AG04450 (cell line): ENCODE results near the gene TMEM263. TPM values are rescaled to one million over a fixed set of nuclear protein-coding genes. Genes with fewer than 3 reads are reported as not detected.
"Not testable (repeated sequence)": the region's sequence is repeated elsewhere in the genome, so short reads cannot be mapped to it uniquely, and the experiment has no call there.

Experiments
- CTCF ChIA-PET: fragments of 300-600, 350-600 bp; formaldehyde crosslinking; extraction: SDS; loops from one replicate; lab custom pipeline; 2022; ENCODE audit warnings: antibody characterized with exemption, inconsistent platforms; lab: Charles Lee
- POLR2A ChIA-PET: fragments of 350-600 bp; formaldehyde crosslinking; extraction: SDS; loops from one replicate; lab custom pipeline; 2021; ENCODE audit warnings: antibody characterized with exemption, inconsistent platforms; lab: Yijun Ruan, JAX
- DNase-seq: peaks from one replicate; pipeline ENCODE4 v3.0.0-alpha.2; 2011; ENCODE audit warnings: low read depth, low spot score
- H3K27ac ChIP-seq: one replicate; pipeline ENCODE4 v1.5.1; 2012; ENCODE audit warnings: low read depth, low read length, control low read depth
- H3K27me3 ChIP-seq: one replicate; pipeline ENCODE4 v1.6.0; 2012; ENCODE audit warnings: low read length; ENCODE audit not compliant: control insufficient read depth, insufficient read depth
- H3K4me3 ChIP-seq: 2 replicates; pipeline ENCODE4 v1.5.1; 2011; ENCODE audit warnings: mild to moderate bottlenecking, low read depth, low read length, control low read depth
- H3K9me3 ChIP-seq: 2 replicates; pipeline ENCODE4 v1.5.1; 2012; ENCODE audit warnings: low read length; ENCODE audit not compliant: control insufficient read depth, insufficient read depth
- polyA plus RNA-seq: library from polyadenylated mRNA; depleted of rRNA; stranded (reverse); fragments of >200 nt; gene quantifications from 2 replicates; pipeline ENCODE4 v1.2.3, GENCODE V29; 2011
- TF ChIP-seq, protein P1 (sequence below): IDR thresholded peaks from 2 replicates; pipeline ENCODE4 v1.5.1; 2011; ENCODE audit warnings: low read depth, low read length, control low read depth, inconsistent platforms

Gene TMEM263
- polyA plus RNA-seq, 1 experiment, result 118 TPM

DNA sequence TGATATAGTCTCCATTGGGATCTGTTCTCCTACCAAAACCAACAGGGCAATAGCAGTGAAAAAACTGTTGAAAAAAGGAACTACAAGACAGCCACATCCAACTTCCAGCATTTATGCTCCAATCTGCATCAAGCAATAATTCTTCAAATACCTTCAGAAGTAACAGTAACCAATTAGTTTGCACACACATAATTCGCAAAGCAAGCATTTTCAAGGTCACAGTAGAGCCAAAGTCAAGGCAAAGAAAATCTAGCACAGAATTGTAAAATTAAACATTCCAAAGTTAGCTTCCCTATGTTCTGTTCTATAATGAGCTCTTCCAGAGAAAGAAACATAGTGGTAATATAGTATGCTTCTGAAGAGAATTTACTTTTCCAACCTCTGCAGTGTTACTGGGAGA, 42.2 kb downstream of the TMEM263 start:
- no peaks in the 10 kb centered on the region for H3K27me3 ChIP-seq
- no peaks in the 10 kb centered on the region for H3K9me3 ChIP-seq
- no peak overlapping the region for H3K4me3 ChIP-seq
- ChIA-PET POLR2A (no interaction called here), CTCF (interaction anchor here (1.2 kb wide), 1 partner anchor 107 kb away, joined by 4 read pairs; no protein-coding TSS in a partner anchor)
- no peak overlapping the region for H3K27ac ChIP-seq
- DNase-seq, result no peak
- TF ChIP-seq, protein P1, sequence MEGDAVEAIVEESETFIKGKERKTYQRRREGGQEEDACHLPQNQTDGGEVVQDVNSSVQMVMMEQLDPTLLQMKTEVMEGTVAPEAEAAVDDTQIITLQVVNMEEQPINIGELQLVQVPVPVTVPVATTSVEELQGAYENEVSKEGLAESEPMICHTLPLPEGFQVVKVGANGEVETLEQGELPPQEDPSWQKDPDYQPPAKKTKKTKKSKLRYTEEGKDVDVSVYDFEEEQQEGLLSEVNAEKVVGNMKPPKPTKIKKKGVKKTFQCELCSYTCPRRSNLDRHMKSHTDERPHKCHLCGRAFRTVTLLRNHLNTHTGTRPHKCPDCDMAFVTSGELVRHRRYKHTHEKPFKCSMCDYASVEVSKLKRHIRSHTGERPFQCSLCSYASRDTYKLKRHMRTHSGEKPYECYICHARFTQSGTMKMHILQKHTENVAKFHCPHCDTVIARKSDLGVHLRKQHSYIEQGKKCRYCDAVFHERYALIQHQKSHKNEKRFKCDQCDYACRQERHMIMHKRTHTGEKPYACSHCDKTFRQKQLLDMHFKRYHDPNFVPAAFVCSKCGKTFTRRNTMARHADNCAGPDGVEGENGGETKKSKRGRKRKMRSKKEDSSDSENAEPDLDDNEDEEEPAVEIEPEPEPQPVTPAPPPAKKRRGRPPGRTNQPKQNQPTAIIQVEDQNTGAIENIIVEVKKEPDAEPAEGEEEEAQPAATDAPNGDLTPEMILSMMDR, result no peak

DNA sequence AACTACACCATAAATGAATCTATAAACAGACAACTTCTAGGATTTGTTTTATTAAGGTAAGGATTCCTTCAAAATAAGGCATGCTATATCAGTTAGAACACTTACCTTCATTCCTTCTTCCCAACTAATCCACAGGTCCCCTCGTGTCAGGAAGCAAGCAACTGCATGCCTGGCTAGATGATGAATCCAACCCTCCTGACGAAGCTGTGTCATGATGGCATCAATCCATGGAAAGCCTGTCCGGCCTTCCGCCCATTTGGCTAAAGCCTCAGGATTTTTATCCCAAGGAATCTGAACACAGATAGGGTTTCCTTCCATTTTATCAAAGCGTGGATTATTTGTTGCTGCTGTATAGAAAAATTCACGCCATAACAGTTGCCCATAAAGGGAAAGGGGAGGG, 43.7 kb downstream of the TMEM263 start:
- no peak for DNase-seq
- TF ChIP-seq, protein P1, result no peak
- Histone ChIP-seq H3K9me3 (no peaks in the 10 kb centered on the region), H3K4me3 (no peak overlapping the region), H3K27me3 (no peaks in the 10 kb centered on the region), H3K27ac (no peak overlapping the region)
- ChIA-PET POLR2A (no interaction called here), CTCF (interaction anchor here (1.0 kb wide), 1 partner anchor 105 kb away, joined by 3 read pairs; no protein-coding TSS in a partner anchor)

DNA sequence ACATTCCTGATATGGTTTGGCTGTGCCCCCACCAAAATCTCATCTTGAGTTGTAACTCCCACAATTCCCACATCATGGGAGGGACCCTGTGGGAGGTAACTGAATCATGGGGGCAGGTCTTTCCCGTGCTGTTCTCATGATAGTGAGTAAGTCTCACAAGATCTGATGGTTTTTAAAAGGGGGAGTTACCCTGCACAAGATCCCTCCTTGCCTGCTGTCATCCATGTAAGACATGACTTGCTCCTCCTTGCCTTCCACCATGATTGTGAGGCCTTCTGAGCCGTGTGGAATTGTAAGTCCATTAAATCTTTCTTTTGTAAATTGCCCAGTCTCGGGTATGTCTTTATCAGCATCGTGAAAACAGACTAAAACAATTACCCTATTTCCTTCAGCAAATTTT, 47.0 kb downstream of the TMEM263 start:
- POLR2A ChIA-PET, result not testable (repeated sequence)

DNA sequence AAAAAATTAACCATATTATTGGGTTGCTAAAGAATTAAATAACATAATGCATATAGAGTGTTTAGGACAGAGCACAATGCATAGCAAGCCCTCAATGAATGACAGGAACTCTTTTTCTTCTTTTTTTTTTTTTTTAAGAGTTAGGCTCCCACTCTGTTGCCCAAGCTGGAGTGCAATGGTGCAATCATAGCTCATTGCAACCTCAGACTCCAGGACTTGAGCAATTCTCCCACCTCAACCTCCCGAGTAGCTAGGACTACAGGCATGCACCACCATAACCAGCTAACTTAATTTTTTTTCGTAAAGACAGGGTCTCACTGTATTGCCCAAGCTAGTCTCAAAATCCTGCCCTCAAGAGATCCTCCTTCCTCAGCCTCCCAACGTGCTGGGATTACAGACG, 51.7 kb downstream of the TMEM263 start:
- Histone ChIP-seq H3K27ac (no peak overlapping the region), H3K9me3 (no peaks in the 10 kb centered on the region), H3K27me3 (no peaks in the 10 kb centered on the region), H3K4me3 (no peak overlapping the region)
- TF ChIP-seq, protein P1, result no peak
- POLR2A ChIA-PET, result no interaction called here
- CTCF ChIA-PET, result no interaction called here
- DNase-seq, result no peak

More for the DNA sequence above, 47.0 kb downstream of the TMEM263 start:
- H3K4me3 ChIP-seq, DNase-seq, CTCF ChIA-PET, H3K9me3 ChIP-seq, H3K27me3 ChIP-seq, H3K27ac ChIP-seq: not testable (repeated sequence)

DNA sequence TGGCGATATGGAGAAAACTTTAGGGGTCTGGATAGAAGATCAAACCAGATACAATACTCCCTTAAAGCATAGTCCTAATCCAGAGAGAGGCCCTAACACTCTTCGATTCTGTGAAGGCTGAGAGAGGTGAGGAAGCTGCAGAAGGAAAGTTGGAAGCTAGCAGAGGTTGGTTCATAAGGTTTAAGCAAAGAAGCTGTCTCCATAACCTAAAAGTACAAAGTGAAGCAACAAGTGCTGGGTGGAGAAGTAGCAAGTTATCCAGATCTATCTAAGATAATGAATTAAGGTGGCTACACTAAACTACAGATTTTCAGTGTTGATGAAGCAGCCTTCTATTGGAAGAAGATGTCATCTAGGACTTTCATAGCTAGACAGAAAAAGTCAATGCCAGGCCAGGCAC, 55.8 kb downstream of the TMEM263 start:
- H3K27me3 ChIP-seq, result no peaks in the 10 kb centered on the region
- CTCF ChIA-PET, result no interaction called here
- no peaks in the 10 kb centered on the region for H3K9me3 ChIP-seq
- H3K27ac ChIP-seq, result no peak overlapping the region
- TF ChIP-seq, protein P1, result no peak
- POLR2A ChIA-PET, result no interaction called here
- no peak for DNase-seq
- no peak overlapping the region for H3K4me3 ChIP-seq
